Loucy (cell line): ENCODE data around the gene FHL1.

Experiments
- H2AFZ ChIP-seq: fragments of 200-600 bp; sonication (generic); 2 replicates; pipeline ENCODE4 v1.6.0; 2016; ENCODE audit warnings: antibody characterized with exemption, mild to moderate bottlenecking, low read length, moderate library complexity
- H3F3A ChIP-seq: fragments of 200-600 bp; 2 replicates; pipeline ENCODE4 v1.6.0; 2016; ENCODE audit warnings: antibody characterized with exemption, low read depth, mild to moderate bottlenecking
- H3K27me3 ChIP-seq: fragments of 200-600 bp; sonication (generic); 2 replicates; pipeline ENCODE4 v1.6.1; 2014; ENCODE audit warnings: low read length, mild to moderate bottlenecking; ENCODE audit not compliant: insufficient read depth, poor library complexity, severe bottlenecking
- H3K36me3 ChIP-seq: fragments of 200-600 bp; sonication (generic); 2 replicates; pipeline ENCODE4 v1.6.1; 2016; ENCODE audit warnings: low read length; ENCODE audit not compliant: insufficient read depth
- H3K4me1 ChIP-seq: fragments of 200-600 bp; sonication (generic); 2 replicates; pipeline ENCODE4 v1.5.1; 2014; ENCODE audit warnings: low read length, mild to moderate bottlenecking; ENCODE audit not compliant: insufficient read depth, poor library complexity, severe bottlenecking
- H3K4me2 ChIP-seq: fragments of 200-600 bp; sonication (generic); 2 replicates; pipeline ENCODE4 v1.6.0; 2014; ENCODE audit warnings: antibody characterized with exemption, low read length, low read depth, mild to moderate bottlenecking; ENCODE audit not compliant: poor library complexity, severe bottlenecking
- H3K4me3 ChIP-seq: fragments of 200-600 bp; sonication (generic); 2 replicates; pipeline ENCODE4 v1.5.1; 2014; ENCODE audit warnings: low read length, mild to moderate bottlenecking, mixed read lengths; ENCODE audit not compliant: poor library complexity, severe bottlenecking
- H3K79me2 ChIP-seq: fragments of 200-600 bp; sonication (generic); 2 replicates; pipeline ENCODE4 v1.6.1; 2014; ENCODE audit warnings: low read length; ENCODE audit not compliant: insufficient read depth
- H3K9ac ChIP-seq: fragments of 200-600 bp; sonication (generic); 2 replicates; pipeline ENCODE4 v1.6.0; 2014; ENCODE audit warnings: mild to moderate bottlenecking, low read depth, low read length, moderate library complexity; ENCODE audit not compliant: poor library complexity, severe bottlenecking
- H3K9me2 ChIP-seq: fragments of 200-600 bp; sonication (generic); replicated peaks from 2 replicates; pipeline ENCODE4 v1.6.1; 2016; ENCODE audit warnings: low read depth, low read length, mixed read lengths
- H3K9me3 ChIP-seq: fragments of 200-600 bp; sonication (generic); 2 replicates; pipeline ENCODE4 v1.6.1; 2014; ENCODE audit warnings: mild to moderate bottlenecking, antibody characterized with exemption, low read length, low read depth; ENCODE audit not compliant: insufficient read depth
- H4K20me1 ChIP-seq: fragments of 200-600 bp; sonication (generic); 2 replicates; pipeline ENCODE4 v1.6.0; 2014; ENCODE audit warnings: antibody characterized with exemption, low read length, mild to moderate bottlenecking; ENCODE audit not compliant: insufficient read depth, poor library complexity, severe bottlenecking
- EZH2phosphoT487 ChIP-seq: fragments of 200-600 bp; IDR thresholded peaks from 2 replicates; pipeline ENCODE4 v1.6.1; 2018; ENCODE audit warnings: antibody characterized with exemption, mild to moderate bottlenecking, moderate library complexity, borderline replicate concordance
- TF ChIP-seq, protein P1 (sequence below): fragments of 200-600 bp; sonication (generic); conservative IDR thresholded peaks from 2 replicates; pipeline ENCODE4 v1.5.1; 2014; ENCODE audit warnings: mild to moderate bottlenecking, antibody characterized with exemption, low read length

FHL1 gene

DNA sequence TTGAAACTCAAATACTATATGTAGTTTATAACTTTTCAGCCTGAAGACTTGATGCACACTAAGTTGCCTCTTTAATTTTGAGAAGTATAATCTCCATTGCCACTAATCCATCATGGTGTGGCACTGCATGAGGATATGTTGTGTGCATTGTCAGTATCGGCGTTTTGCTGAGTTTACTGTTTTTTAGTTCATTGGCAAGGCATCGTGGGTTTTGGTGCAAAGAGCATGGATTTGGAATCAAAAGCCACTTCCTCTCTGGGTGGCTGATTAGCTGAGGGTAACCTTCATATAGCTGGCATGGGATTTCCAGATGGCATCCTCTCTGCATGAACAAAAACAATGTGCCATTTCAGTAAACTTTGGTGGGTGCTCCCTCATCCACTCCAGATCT is 38.7 kb downstream of the FHL1 start:
- Histone ChIP-seq H3K79me2 (no peaks in the 10 kb centered on the region), H3K4me1 (no peaks in the 10 kb centered on the region), H2AFZ (no peak overlapping the region), H3K36me3 (no peaks in the 10 kb centered on the region), H3K4me3 (no peak overlapping the region), H3K9ac (no peak overlapping the region), H3K9me2 (no peaks in the 10 kb centered on the region), H3K27me3 (no peaks in the 10 kb centered on the region), H3K4me2 (no peak overlapping the region), H3K9me3 (no peaks in the 10 kb centered on the region), H3F3A (no peaks in the 10 kb centered on the region), H4K20me1 (no peaks in the 10 kb centered on the region)
- TF ChIP-seq, protein P1, sequence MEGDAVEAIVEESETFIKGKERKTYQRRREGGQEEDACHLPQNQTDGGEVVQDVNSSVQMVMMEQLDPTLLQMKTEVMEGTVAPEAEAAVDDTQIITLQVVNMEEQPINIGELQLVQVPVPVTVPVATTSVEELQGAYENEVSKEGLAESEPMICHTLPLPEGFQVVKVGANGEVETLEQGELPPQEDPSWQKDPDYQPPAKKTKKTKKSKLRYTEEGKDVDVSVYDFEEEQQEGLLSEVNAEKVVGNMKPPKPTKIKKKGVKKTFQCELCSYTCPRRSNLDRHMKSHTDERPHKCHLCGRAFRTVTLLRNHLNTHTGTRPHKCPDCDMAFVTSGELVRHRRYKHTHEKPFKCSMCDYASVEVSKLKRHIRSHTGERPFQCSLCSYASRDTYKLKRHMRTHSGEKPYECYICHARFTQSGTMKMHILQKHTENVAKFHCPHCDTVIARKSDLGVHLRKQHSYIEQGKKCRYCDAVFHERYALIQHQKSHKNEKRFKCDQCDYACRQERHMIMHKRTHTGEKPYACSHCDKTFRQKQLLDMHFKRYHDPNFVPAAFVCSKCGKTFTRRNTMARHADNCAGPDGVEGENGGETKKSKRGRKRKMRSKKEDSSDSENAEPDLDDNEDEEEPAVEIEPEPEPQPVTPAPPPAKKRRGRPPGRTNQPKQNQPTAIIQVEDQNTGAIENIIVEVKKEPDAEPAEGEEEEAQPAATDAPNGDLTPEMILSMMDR, result no peak
- TF ChIP-seq EZH2phosphoT487, result no peak

DNA sequence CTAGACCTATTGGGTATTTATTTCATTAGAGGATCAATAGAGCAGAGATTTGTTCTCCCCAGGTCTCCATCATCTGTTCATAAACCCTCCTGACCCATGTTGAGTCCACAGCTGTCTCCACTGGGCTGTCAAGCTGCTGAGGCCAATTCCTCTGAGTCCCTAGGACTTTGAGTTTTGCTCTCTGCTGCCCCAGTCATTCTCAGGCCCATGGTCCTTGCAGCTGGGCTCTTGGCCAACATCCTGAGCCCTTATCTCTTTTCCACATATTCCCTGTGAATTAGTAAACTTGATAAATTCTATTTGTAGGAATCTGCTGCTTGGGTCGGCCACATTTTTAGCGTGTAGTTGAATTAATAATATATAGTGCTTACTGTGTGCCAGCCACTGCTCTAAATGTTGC is 41.9 kb downstream of the FHL1 start:
- Histone ChIP-seq H3F3A (no peaks in the 10 kb centered on the region), H3K4me2 (no peak overlapping the region), H2AFZ (no peak overlapping the region), H3K27me3 (no peaks in the 10 kb centered on the region), H3K36me3 (no peaks in the 10 kb centered on the region), H3K9ac (no peak overlapping the region), H3K79me2 (no peaks in the 10 kb centered on the region), H4K20me1 (no peaks in the 10 kb centered on the region), H3K4me3 (no peak overlapping the region), H3K9me2 (no peaks in the 10 kb centered on the region), H3K4me1 (peaks cover 8% of the 10 kb centered on the region), H3K9me3 (no peaks in the 10 kb centered on the region)
- TF ChIP-seq EZH2phosphoT487, result no peak
- TF ChIP-seq, protein P1, result no peak

DNA sequence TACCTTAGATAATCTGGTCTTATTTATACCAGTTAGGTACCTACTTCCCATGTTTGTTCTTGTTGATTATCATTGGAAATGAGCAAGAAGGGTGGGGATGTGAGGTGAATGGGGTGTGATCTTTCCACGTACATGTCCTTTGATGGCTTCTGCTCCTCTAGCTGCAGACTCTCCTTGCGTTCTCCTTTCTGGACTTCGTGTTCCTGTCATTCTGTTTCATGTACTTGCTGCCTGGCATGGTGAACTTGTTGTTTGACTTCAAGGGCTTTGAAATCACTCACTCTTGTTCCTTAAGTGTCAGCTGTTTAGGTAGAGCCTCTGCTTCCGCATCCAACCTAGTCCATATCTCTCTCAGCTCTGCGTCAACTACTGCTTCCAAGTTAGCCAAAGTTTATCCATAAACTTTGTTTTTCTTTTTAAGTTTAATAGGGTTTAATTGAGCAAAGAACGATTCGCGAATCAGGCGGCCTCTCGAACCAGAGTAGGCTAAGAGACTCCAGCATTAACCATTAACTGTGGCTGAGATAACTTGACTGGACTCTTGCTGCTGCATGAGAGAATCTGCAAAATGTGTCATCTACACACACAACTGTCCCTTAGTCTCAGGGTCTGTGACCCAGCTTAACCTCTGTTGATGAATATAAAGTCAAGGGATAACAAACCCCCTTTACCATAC is 42.8 kb downstream of the FHL1 start:
- Histone ChIP-seq H3K27me3 (no peaks in the 10 kb centered on the region), H3K36me3 (no peaks in the 10 kb centered on the region), H3F3A (no peaks in the 10 kb centered on the region), H3K9me2 (no peaks in the 10 kb centered on the region), H3K9me3 (no peaks in the 10 kb centered on the region), H3K9ac (no peak overlapping the region), H2AFZ (no peak overlapping the region), H3K4me2 (no peak overlapping the region), H4K20me1 (no peaks in the 10 kb centered on the region), H3K79me2 (no peaks in the 10 kb centered on the region), H3K4me1 (peaks cover 8% of the 10 kb centered on the region), H3K4me3 (no peak overlapping the region)
- TF ChIP-seq, protein P1, result no peak
- no peak for TF ChIP-seq EZH2phosphoT487
